Bronchus fibroblast of lung (primary cell): Measurements from ENCODE around the gene APLNR. TPM values are rescaled to one million over a fixed set of nuclear protein-coding genes. Genes with fewer than 3 reads are reported as not detected.

Source experiments
- total RNA-seq: library from RNA; depleted of rRNA; stranded (reverse); fragments of >200 nt; gene quantifications from 2 replicates; pipeline ENCODE4 v1.2.3, GENCODE V29; 2015

The APLNR gene
- total RNA-seq: not detected in 2 replicates

DNA sequence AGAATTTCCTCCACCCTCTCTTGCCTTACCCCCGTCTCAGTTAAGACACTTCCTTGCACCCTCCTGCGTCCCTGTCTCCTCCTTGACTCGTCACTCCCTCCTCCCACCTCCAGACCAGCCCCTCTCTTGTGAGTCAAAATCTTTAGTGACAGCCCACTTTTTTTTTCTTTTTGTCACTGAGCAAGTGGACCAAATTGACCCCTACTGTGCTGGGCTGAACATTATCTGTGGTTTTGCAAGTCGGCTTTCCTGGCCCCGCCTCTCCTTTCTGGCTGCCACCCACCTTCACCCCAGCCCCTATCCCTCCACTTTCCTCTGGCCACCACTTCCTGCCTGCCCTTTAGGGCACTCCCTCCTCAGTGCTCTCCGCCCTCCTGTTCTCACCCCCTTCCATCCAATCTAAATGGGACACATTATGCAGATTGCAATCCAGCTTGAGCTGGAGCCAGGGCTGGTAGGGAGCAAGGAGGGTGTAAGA is at the start of gene APLNR:
Gene APLNR (minus strand): TSS at position 47 of the 478 bp plus-strand sequence. CDS start 246 bp downstream, outside the sequence.

Other genes with a start within 250 kb of the APLNR start
- not detected in 2 replicates for gene OR5AK2, start 248.3 kb downstream of the APLNR start, total RNA-seq
- gene LRRC55, start 55.3 kb downstream of the APLNR start, total RNA-seq: not detected in 2 replicates
- gene TNKS1BP1, start 87.7 kb upstream of the APLNR start, total RNA-seq: 60.4 and 70.6 TPM in 2 replicates
- 140 and 147 TPM in 2 replicates for gene SSRP1, start 98.6 kb upstream of the APLNR start, total RNA-seq
- gene P2RX3, start 101.1 kb upstream of the APLNR start, total RNA-seq: 0.15 TPM in 1 of 2 replicates, not detected in the other
- gene PRG3, start 143.9 kb upstream of the APLNR start, total RNA-seq: not detected in 2 replicates
- gene PRG2, start 153.4 kb upstream of the APLNR start, total RNA-seq: not detected in 2 replicates
- gene SLC43A3, start 189.9 kb upstream of the APLNR start, total RNA-seq: 64.2 and 82.5 TPM in 2 replicates
- gene RTN4RL2, start 223.3 kb upstream of the APLNR start, total RNA-seq: 1.3 TPM in 2 replicates